ENCODE results near the gene APBA1.

APBA1 gene

GRCh38 chr9:69627281-69627680 lies 44.9 kb downstream of the APBA1 start:
- TF ChIP-seq CTCF (conservative IDR thresholded peaks at IDR 0.05; ENCODE audit: low read depth, low read length): no peak
- no peak overlapping the region for H3K4me3 ChIP-seq (ENCODE audit: low read depth, low read length)
- DNase-seq (ENCODE audit: low read depth): no peak

- no peak for TF ChIP-seq CTCF (conservative IDR thresholded peaks at IDR 0.05; ENCODE audit: low read depth, low read length)
- no peak overlapping the region for H3K4me3 ChIP-seq (ENCODE audit: low read depth, low read length)
- DNase-seq (ENCODE audit: low read depth): no peak
Measured at GRCh38 chr9:69623276-69623675, 48.9 kb downstream of the APBA1 start.

GRCh38 chr9:69622676-69623075 lies 49.5 kb downstream of the APBA1 start:
- no peak for TF ChIP-seq CTCF (conservative IDR thresholded peaks at IDR 0.05; ENCODE audit: low read depth, low read length)
- no peak overlapping the region for H3K4me3 ChIP-seq (ENCODE audit: low read depth, low read length)
- DNase-seq (ENCODE audit: low read depth): peak; percentile 3

GRCh38 chr9:69621730-69622460 lies 50.3 kb downstream of the APBA1 start:
- no peak for DNase-seq (ENCODE audit: low read depth)
- H3K4me3 ChIP-seq (ENCODE audit: low read depth, low read length): no peak overlapping the region
- no peak for TF ChIP-seq CTCF (conservative IDR thresholded peaks at IDR 0.05; ENCODE audit: low read depth, low read length)

- H3K4me3 ChIP-seq (ENCODE audit: low read depth, low read length): no peak overlapping the region
- no peak for DNase-seq (ENCODE audit: low read depth)
Measured at GRCh38 chr9:69620731-69621130, 51.4 kb downstream of the APBA1 start.

GRCh38 chr9:69619233-69619632 lies 52.9 kb downstream of the APBA1 start:
- no peak overlapping the region for H3K4me3 ChIP-seq (ENCODE audit: low read depth, low read length)
- no peak for TF ChIP-seq CTCF (conservative IDR thresholded peaks at IDR 0.05; ENCODE audit: low read depth, low read length)
- DNase-seq (ENCODE audit: low read depth): no peak

More at GRCh38 chr9:69620731-69621130, 51.4 kb downstream of the APBA1 start:
- no peak for TF ChIP-seq CTCF (conservative IDR thresholded peaks at IDR 0.05; ENCODE audit: low read depth, low read length)

- no peak overlapping the region for H3K4me3 ChIP-seq (ENCODE audit: low read depth, low read length)
- no peak for DNase-seq (ENCODE audit: low read depth)
- no peak for TF ChIP-seq CTCF (conservative IDR thresholded peaks at IDR 0.05; ENCODE audit: low read depth, low read length)
Measured at GRCh38 chr9:69617006-69617405, 55.2 kb downstream of the APBA1 start.
